GM23338 (cell line): Measurements from ENCODE around the gene SMPDL3B.

Experiments
- CREB1 ChIP-seq: fragments of 250-450 bp; sonication (Bioruptor Pico); IDR thresholded peaks from 2 replicates; pipeline ENCODE4 v1.5.0; 2020; ENCODE audit warnings: low read depth, mild to moderate bottlenecking, moderate library complexity
- CTCF ChIP-seq, 2 experiments: fragments of 200-600 bp in 1 of 2; sonication (generic) in 1 of 2; conservative IDR thresholded peaks; 2 replicates each; pipeline versions ENCODE4 v1.5.1 to v1.6.1; 2016 to 2017; ENCODE audit warnings: antibody characterized with exemption in 2 of 2, low read depth in 2 of 2, mild to moderate bottlenecking in 2 of 2, moderate library complexity in 1 of 2
- EZH2 ChIP-seq: fragments of 200-600 bp; sonication (generic); IDR thresholded peaks from one replicate; pipeline ENCODE4 v1.8.0; 2017; ENCODE audit warnings: antibody characterized with exemption, mild to moderate bottlenecking, low read depth; ENCODE audit not compliant: unreplicated experiment
- JUNB ChIP-seq: IDR thresholded peaks from one replicate; pipeline ENCODE4 v1.6.1; 2016; ENCODE audit warnings: antibody characterized with exemption; ENCODE audit not compliant: unreplicated experiment
- POLR2AphosphoS5 ChIP-seq: IDR thresholded peaks from 2 replicates; pipeline ENCODE4 v1.6.1; 2016; ENCODE audit warnings: antibody characterized with exemption, low read depth
- REST ChIP-seq: IDR thresholded peaks from one replicate; pipeline ENCODE4 v1.6.1; 2018; ENCODE audit warnings: antibody characterized with exemption; ENCODE audit not compliant: unreplicated experiment
- STAT1 ChIP-seq: IDR thresholded peaks from one replicate; pipeline ENCODE4 v1.6.1; 2016; ENCODE audit warnings: antibody characterized with exemption; ENCODE audit not compliant: unreplicated experiment

GRCh38 chr1:27955076-27955475, 20.3 kb downstream of the SMPDL3B start:
- TF ChIP-seq EZH2 = no peak
- no peak for TF ChIP-seq POLR2AphosphoS5
- no peak for TF ChIP-seq CTCF (conservative IDR thresholded peaks at IDR 0.05; ENCODE audit: low read depth in 2 of 2)
- TF ChIP-seq REST = no peak
- no peak for TF ChIP-seq JUNB
- no peak for TF ChIP-seq STAT1
- TF ChIP-seq CREB1 = no peak
